Measurements from ENCODE around the gene PRND. TPM values are rescaled to one million over a fixed set of nuclear protein-coding genes. Genes with fewer than 3 reads are reported as not detected.
A peak's percentile ranks its signal among the peaks of the same experiment; 100 is the strongest.

The PRND gene
- total and polyA plus RNA-seq, 2 of the 4 experiments (the other 2 are of a cell fraction): not detected

DNA sequence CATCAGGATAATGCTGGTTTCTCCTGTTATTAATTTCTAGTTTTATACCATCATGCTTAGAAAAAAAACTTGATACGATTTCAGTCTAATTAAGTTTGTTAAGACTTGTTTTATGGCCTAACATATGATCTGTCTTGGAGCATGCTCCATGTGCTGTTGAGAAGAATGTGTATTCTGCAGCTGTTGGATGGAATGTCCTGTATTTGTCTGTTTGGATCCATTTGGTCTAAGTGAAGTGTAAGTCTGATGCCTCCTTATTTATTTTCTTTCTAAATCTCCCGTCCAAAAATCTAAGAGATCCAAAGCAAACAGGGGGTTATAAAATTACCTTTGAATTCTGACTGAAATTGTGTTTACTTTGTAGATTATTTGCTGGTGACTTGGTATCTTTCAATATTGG is 30.0 kb upstream of the PRND start:
- H4K5ac ChIP-seq (ENCODE audit: low read depth, low read length): no peak overlapping the region
- H3K27ac ChIP-seq (ENCODE audit: insufficient read depth, low read length): no peak overlapping the region
- H3K14ac ChIP-seq (replicated peaks; ENCODE audit: low read depth, low read length): no peak overlapping the region
- H3K18ac ChIP-seq (ENCODE audit: low read depth, low read length): no peak overlapping the region
- WGBS, 2 experiments (ENCODE audit: extremely low coverage in 2 of 2, insufficient read length in 1 of 2): no CpG with 5 or more reads among the region's 2 CpGs
- H4K91ac ChIP-seq (ENCODE audit: insufficient read depth, low read depth, low read length): no peak overlapping the region
- H2BK20ac ChIP-seq (ENCODE audit: low read depth, low read length): no peak overlapping the region
- H3K23ac ChIP-seq (ENCODE audit: low read depth, low read length): no peak overlapping the region
- H2AFZ ChIP-seq (replicated peaks; ENCODE audit: low read length, poor library complexity): no peak overlapping the region
- ChIA-PET CTCF (no interaction called here), POLR2A (ENCODE audit: unreplicated experiment) (no interaction called here)
- H3K4ac ChIP-seq (ENCODE audit: low read depth, low read length): no peak overlapping the region
- H2AK9ac ChIP-seq (replicated peaks; ENCODE audit: low read depth, low read length, poor library complexity): no peak overlapping the region
- no TSS peak for BruUV-seq (replicated peaks)
- peaks cover 5% of the 10 kb centered on the region for H3K9me1 ChIP-seq (ENCODE audit: insufficient read depth, low read length)
- H2BK120ac ChIP-seq (ENCODE audit: low read depth, low read length): no peak overlapping the region
- no peak overlapping the region for H3K9ac ChIP-seq (ENCODE audit: low read depth, low read length)
- no peaks in the 10 kb centered on the region for H3K9me3 ChIP-seq (ENCODE audit: control insufficient read depth, insufficient read depth, low read length)
- peaks cover 57% of the 10 kb centered on the region for H4K20me1 ChIP-seq (ENCODE audit: insufficient read depth, low read length)
- dilution Hi-C loops (cut with HindIII; ENCODE audit: low sequenced_read_pairs, unreplicated experiment): no loop called here
- H3K4me3 ChIP-seq (ENCODE audit: insufficient read depth, low read depth, low read length): no peak overlapping the region
- H2BK15ac ChIP-seq (ENCODE audit: low read depth, low read length): no peak overlapping the region
- ATAC-seq (ENCODE audit: low read depth) (peak; percentile 46), DNase-seq (no peak)
- H3K56ac ChIP-seq (ENCODE audit: extremely low read depth, insufficient read depth, low read length): no peak overlapping the region
- H3K4me2 ChIP-seq (ENCODE audit: low read depth, low read length): no peak overlapping the region
- no peaks in the 10 kb centered on the region for H3K27me3 ChIP-seq (ENCODE audit: control insufficient read depth, insufficient read depth, low read length)
- H2AK5ac ChIP-seq (ENCODE audit: low read depth, low read length): no peak overlapping the region
- in situ Hi-C loops (cut with MboI; ENCODE audit: low sequenced_read_pairs): no loop called here
- no peak for TF ChIP-seq FOS (IDR thresholded peaks at IDR 0.05; ENCODE audit: low read depth, low read length)
- no peak overlapping the region for H2BK5ac ChIP-seq (ENCODE audit: low read depth, low read length, poor library complexity, severe bottlenecking)
- H4K8ac ChIP-seq (ENCODE audit: low read depth in 2 of 2, low read length in 2 of 2): no peak overlapping the region
- H3K79me1 ChIP-seq (ENCODE audit: low read depth in 1 of 2, low read length in 2 of 2): peaks cover 35 to 73% of the 10 kb centered on the region in 2 experiments
- intact Hi-C loops (cut with micrococcal nuclease): no loop called here
- peaks cover 2% of the 10 kb centered on the region; the same call in 1 of the 2 replicates for H3K36me3 ChIP-seq (ENCODE audit: control insufficient read depth, insufficient read depth, low read length)
- H3K4me1 ChIP-seq (ENCODE audit: control insufficient read depth, insufficient read depth, low read length): peaks cover 2% of the 10 kb centered on the region; the same call in 1 of the 2 replicates

Data from IMR-90 (cell line).